Measurements from ENCODE around the gene PHYHIPL. TPM values are rescaled to one million over a fixed set of nuclear protein-coding genes. Genes with fewer than 3 reads are reported as not detected.

Gene PHYHIPL
- total and polyA plus RNA-seq, 2 of the 4 experiments (the other 2 are of a cell fraction), result not detected

- no peak overlapping the region for H3K27ac ChIP-seq (ENCODE audit: insufficient read depth, low read length)
- H4K20me1 ChIP-seq (ENCODE audit: insufficient read depth, low read length), result no peaks in the 10 kb centered on the region
- ChIA-PET CTCF (no interaction called here), POLR2A (ENCODE audit: unreplicated experiment) (no interaction called here)
- no peak overlapping the region for H4K91ac ChIP-seq (ENCODE audit: insufficient read depth, low read depth, low read length)
- no peak overlapping the region for H3K23ac ChIP-seq (ENCODE audit: low read depth, low read length)
- in situ Hi-C loops (cut with MboI; ENCODE audit: low sequenced_read_pairs), result loop anchor here (10.0 kb wide), 2 partner anchors 219 to 379 kb away; no protein-coding TSS in a partner anchor
- H2BK120ac ChIP-seq (ENCODE audit: low read depth, low read length), result no peak overlapping the region
- no TSS peak for BruUV-seq (replicated peaks)
- H3K14ac ChIP-seq (replicated peaks; ENCODE audit: low read depth, low read length), result no peak overlapping the region
- no peak overlapping the region for H3K4ac ChIP-seq (ENCODE audit: low read depth, low read length)
- no peak overlapping the region for H4K5ac ChIP-seq (ENCODE audit: low read depth, low read length)
- H2BK5ac ChIP-seq (ENCODE audit: low read depth, low read length, poor library complexity, severe bottlenecking), result no peak overlapping the region
- no peaks in the 10 kb centered on the region for H3K9me1 ChIP-seq (ENCODE audit: insufficient read depth, low read length)
- no CpG with 5 or more reads among the region's 1 CpG for WGBS, 2 experiments (ENCODE audit: extremely low coverage in 2 of 2, insufficient read length in 1 of 2)
- no peak overlapping the region for H3K4me2 ChIP-seq (ENCODE audit: low read depth, low read length)
- H2AK5ac ChIP-seq (ENCODE audit: low read depth, low read length), result no peak overlapping the region
- ATAC-seq (ENCODE audit: low read depth), result no peak
- no peaks in the 10 kb centered on the region for H3K27me3 ChIP-seq (ENCODE audit: control insufficient read depth, insufficient read depth, low read length)
- no peaks in the 10 kb centered on the region for H3K79me1 ChIP-seq (ENCODE audit: low read depth in 1 of 2, low read length in 2 of 2)
- DNase-seq, result no peak
- dilution Hi-C loops (cut with HindIII; ENCODE audit: low sequenced_read_pairs, unreplicated experiment), result no loop called here
- no peak overlapping the region for H2AK9ac ChIP-seq (replicated peaks; ENCODE audit: low read depth, low read length, poor library complexity)
- no peak overlapping the region for H2AFZ ChIP-seq (replicated peaks; ENCODE audit: low read length, poor library complexity)
- no peak overlapping the region for H3K18ac ChIP-seq (ENCODE audit: low read depth, low read length)
- H3K36me3 ChIP-seq (ENCODE audit: control insufficient read depth, insufficient read depth, low read length), result no peaks in the 10 kb centered on the region
- H3K4me1 ChIP-seq (ENCODE audit: control insufficient read depth, insufficient read depth, low read length), result no peaks in the 10 kb centered on the region
- H2BK20ac ChIP-seq (ENCODE audit: low read depth, low read length), result no peak overlapping the region
- no peak overlapping the region for H3K9ac ChIP-seq (ENCODE audit: low read depth, low read length)
- no peak overlapping the region for H3K4me3 ChIP-seq (ENCODE audit: insufficient read depth, low read depth, low read length)
- no peak overlapping the region for H4K8ac ChIP-seq (ENCODE audit: low read depth in 2 of 2, low read length in 2 of 2)
- TF ChIP-seq, protein P1, sequence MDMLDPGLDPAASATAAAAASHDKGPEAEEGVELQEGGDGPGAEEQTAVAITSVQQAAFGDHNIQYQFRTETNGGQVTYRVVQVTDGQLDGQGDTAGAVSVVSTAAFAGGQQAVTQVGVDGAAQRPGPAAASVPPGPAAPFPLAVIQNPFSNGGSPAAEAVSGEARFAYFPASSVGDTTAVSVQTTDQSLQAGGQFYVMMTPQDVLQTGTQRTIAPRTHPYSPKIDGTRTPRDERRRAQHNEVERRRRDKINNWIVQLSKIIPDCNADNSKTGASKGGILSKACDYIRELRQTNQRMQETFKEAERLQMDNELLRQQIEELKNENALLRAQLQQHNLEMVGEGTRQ (IDR thresholded peaks at IDR 0.05; ENCODE audit: low read depth, low read length), result no peak
- TF ChIP-seq FOS (IDR thresholded peaks at IDR 0.05; ENCODE audit: low read depth, low read length) (no peak), NFE2L2 (IDR thresholded peaks at IDR 0.05; ENCODE audit: low read depth, low read length) (no peak), RCOR1 (IDR thresholded peaks at IDR 0.05; ENCODE audit: insufficient replicate concordance, low read length) (no peak), MAZ (IDR thresholded peaks at IDR 0.05; ENCODE audit: borderline replicate concordance, low read depth, low read length) (no peak), POLR2A (IDR thresholded peaks at IDR 0.05; ENCODE audit: low read depth, low read length) (no peak), RAD21 (IDR thresholded peaks at IDR 0.05; ENCODE audit: low read length) (no peak), SMC3 (IDR thresholded peaks at IDR 0.05; ENCODE audit: low read depth, low read length) (no peak), MAFK (IDR thresholded peaks at IDR 0.05; ENCODE audit: low read depth, low read length) (no peak), RFX5 (IDR thresholded peaks at IDR 0.05; ENCODE audit: low read depth, low read length) (no peak), MXI1 (IDR thresholded peaks at IDR 0.05; ENCODE audit: borderline replicate concordance, low read depth, low read length) (no peak), CHD1 (IDR thresholded peaks at IDR 0.05; ENCODE audit: low read depth, low read length) (no peak), CEBPB (IDR thresholded peaks at IDR 0.05; ENCODE audit: low read depth, low read length) (no peak), BHLHE40 (IDR thresholded peaks at IDR 0.05; ENCODE audit: low read depth, low read length) (no peak)
- TF ChIP-seq, protein P2, sequence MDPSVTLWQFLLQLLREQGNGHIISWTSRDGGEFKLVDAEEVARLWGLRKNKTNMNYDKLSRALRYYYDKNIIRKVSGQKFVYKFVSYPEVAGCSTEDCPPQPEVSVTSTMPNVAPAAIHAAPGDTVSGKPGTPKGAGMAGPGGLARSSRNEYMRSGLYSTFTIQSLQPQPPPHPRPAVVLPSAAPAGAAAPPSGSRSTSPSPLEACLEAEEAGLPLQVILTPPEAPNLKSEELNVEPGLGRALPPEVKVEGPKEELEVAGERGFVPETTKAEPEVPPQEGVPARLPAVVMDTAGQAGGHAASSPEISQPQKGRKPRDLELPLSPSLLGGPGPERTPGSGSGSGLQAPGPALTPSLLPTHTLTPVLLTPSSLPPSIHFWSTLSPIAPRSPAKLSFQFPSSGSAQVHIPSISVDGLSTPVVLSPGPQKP (IDR thresholded peaks at IDR 0.05; ENCODE audit: borderline replicate concordance, low read depth, low read length), result no peak
- TF ChIP-seq, protein P3, sequence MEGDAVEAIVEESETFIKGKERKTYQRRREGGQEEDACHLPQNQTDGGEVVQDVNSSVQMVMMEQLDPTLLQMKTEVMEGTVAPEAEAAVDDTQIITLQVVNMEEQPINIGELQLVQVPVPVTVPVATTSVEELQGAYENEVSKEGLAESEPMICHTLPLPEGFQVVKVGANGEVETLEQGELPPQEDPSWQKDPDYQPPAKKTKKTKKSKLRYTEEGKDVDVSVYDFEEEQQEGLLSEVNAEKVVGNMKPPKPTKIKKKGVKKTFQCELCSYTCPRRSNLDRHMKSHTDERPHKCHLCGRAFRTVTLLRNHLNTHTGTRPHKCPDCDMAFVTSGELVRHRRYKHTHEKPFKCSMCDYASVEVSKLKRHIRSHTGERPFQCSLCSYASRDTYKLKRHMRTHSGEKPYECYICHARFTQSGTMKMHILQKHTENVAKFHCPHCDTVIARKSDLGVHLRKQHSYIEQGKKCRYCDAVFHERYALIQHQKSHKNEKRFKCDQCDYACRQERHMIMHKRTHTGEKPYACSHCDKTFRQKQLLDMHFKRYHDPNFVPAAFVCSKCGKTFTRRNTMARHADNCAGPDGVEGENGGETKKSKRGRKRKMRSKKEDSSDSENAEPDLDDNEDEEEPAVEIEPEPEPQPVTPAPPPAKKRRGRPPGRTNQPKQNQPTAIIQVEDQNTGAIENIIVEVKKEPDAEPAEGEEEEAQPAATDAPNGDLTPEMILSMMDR (conservative IDR thresholded peaks at IDR 0.05; ENCODE audit: low read depth, low read length), result no peak
- intact Hi-C loops (cut with micrococcal nuclease), result loop anchor here (10.0 kb wide), 1 partner anchor 559 kb away; no protein-coding TSS in a partner anchor
- H3K9me3 ChIP-seq (ENCODE audit: control insufficient read depth, insufficient read depth, low read length), result no peaks in the 10 kb centered on the region
- no peak overlapping the region for H3K56ac ChIP-seq (ENCODE audit: extremely low read depth, insufficient read depth, low read length)
- no peak overlapping the region for H2BK15ac ChIP-seq (ENCODE audit: low read depth, low read length)
Measured at GRCh38 chr10:59245686-59246085, 69.2 kb downstream of the PHYHIPL start.
